ENCODE measurements around the gene CLIC1. TPM values are rescaled to one million over a fixed set of nuclear protein-coding genes. Genes with fewer than 3 reads are reported as not detected.

The CLIC1 gene
- total RNA-seq, 2 experiments from 2014 or later: 425 to 456 TPM

DNA sequence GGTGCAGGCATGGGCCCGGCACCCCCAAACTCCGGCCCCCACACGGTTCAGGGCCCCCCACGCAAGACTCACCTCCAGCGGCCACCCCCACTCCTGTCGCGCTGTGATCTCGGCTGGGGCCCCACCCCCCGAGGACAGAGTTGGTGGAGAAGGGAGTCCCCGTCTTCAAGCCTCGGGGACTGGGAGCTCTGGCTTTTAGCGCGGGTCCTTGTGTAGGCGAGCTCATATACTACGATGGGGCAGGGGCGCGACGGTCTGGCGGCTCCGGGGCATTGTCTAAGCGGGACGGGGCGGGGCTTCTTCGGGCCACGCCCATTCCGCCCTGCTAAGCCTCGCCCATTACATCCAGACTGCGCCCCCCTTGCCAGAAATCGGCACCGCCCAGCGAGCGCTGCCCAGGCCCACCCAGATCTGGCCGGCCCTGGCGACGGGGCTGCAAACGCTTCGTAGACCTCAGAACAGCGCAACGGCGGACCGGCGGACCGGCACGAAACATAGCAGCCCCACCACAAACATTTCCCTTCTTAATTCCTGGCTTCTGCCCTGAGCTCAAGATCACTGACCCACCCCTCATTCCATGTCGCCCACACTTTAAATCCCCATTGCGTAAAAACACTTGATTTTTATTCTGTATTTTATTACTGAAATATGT lies 6.2 kb downstream of the CLIC1 start:
- Mint-ChIP-seq H3K9me3 (no peaks in the 10 kb centered on the region), H3K4me1 (peaks cover 59% of the 10 kb centered on the region), H3K4me3 (peak overlapping the region; percentile 98), H3K36me3 (peaks cover 47% of the 10 kb centered on the region), H3K27ac (peak overlapping the region; percentile 88), H3K27me3 (no peaks in the 10 kb centered on the region)
- ATAC-seq (ENCODE audit: low read depth) (peak; percentile 38), DNase-seq (peak; percentile 85)
- POLR2A ChIA-PET: interaction anchor here (0.6 to 9.4 kb wide), 24 partner anchors 7 to 378 kb away, joined by 3 to 137 read pairs (median 4); partner anchors contain the start of genes ABHD16A, CLIC1, GPANK1 and HSPA1A

DNA sequence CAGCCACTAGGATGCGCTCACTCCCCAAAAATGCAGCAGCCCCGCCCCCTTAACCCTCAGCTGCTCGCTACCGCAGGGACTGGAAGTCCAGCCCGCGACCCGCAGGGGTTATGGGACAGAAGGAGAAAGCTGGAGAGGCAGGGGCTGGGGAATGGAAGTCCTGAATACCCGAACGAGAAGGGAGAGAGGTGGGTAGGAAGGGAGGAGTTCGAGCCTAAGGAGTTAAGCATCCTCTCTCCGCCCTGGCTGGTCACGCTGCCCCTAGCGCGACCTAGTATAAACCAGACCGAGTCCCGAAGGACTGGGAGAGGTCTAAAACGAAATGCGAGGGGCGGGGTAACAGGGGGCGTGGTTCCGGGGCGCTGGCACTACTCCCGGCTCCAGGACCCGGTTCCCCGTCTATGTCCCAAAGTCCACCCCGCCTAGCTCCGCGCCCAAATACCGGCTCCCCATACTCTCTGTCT lies 6.8 kb downstream of the CLIC1 start:
- Mint-ChIP-seq H3K27me3 (no peaks in the 10 kb centered on the region), H3K9me3 (no peaks in the 10 kb centered on the region), H3K27ac (peak overlapping the region; percentile 88), H3K4me1 (peaks cover 59% of the 10 kb centered on the region), H3K4me3 (peak overlapping the region; percentile 98), H3K36me3 (peaks cover 43% of the 10 kb centered on the region)
- peak; percentile 84 for DNase-seq
- ATAC-seq (ENCODE audit: low read depth): peak; percentile 57
- POLR2A ChIA-PET: interaction anchor here (0.6 to 9.4 kb wide), 20 partner anchors 8 to 109 kb away, joined by 3 to 137 read pairs (median 4); partner anchors contain the start of genes ABHD16A, CLIC1, GPANK1 and HSPA1A

DNA sequence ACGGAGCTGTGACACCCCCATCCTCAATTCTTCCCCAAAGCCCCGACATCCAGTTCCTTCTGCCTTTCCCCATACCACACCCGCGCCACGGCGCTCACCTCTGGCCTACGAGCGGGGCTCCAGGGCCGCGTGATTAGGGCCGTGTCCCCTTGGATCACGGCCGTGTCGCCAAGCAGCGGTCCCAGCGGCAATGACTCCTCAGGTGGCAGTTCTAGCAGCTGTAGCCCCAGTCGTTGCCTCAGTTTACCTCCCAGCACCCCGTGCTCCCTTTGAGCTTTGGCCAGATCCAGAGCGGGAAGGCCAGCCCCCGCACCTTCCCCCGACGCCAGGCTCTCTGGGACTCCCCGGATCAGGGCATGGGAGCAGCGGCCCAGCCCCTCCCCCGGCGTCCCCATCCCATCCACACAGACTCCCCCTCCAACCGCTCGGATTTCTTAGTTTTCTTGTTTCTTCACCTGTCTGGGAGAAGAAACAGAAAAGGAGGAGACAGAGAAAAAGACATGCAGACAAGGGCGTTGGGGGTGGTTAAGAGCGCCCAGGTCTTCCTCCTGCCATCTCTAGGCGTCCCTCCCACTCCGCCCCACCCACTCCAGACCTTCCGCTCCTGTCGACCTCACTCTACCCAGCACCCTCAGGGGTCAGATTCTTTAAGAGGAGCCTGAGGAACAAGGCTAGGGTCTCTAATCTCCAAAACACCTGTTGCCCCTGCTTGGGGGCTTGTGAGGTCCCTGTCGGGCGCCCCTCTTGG lies 7.4 kb downstream of the CLIC1 start, which contains the start of gene DDAH2:
Gene DDAH2 (minus strand): TSS at position 533 of the 748 bp plus-strand sequence. CDS start 138 bp downstream, at position 395.
- Mint-ChIP-seq H3K4me3 (peak within 1 kb of the TSS; percentile 98), H3K27me3 (no peaks in the 10 kb centered on the region), H3K9me3 (no peaks in the 10 kb centered on the region), H3K27ac (peak within 1 kb of the TSS; percentile 88), H3K36me3 (peaks cover 43% of the 10 kb centered on the region), H3K4me1 (peaks cover 59% of the 10 kb centered on the region)
- no peak for DNase-seq
- peak; percentile 34 for ATAC-seq (ENCODE audit: low read depth)
- POLR2A ChIA-PET: interaction anchor here (0.6 to 9.4 kb wide), 15 partner anchors 8 to 109 kb away, joined by 3 to 137 read pairs (median 5); partner anchors contain the start of genes ABHD16A, CLIC1, GPANK1 and LSM2

DNA sequence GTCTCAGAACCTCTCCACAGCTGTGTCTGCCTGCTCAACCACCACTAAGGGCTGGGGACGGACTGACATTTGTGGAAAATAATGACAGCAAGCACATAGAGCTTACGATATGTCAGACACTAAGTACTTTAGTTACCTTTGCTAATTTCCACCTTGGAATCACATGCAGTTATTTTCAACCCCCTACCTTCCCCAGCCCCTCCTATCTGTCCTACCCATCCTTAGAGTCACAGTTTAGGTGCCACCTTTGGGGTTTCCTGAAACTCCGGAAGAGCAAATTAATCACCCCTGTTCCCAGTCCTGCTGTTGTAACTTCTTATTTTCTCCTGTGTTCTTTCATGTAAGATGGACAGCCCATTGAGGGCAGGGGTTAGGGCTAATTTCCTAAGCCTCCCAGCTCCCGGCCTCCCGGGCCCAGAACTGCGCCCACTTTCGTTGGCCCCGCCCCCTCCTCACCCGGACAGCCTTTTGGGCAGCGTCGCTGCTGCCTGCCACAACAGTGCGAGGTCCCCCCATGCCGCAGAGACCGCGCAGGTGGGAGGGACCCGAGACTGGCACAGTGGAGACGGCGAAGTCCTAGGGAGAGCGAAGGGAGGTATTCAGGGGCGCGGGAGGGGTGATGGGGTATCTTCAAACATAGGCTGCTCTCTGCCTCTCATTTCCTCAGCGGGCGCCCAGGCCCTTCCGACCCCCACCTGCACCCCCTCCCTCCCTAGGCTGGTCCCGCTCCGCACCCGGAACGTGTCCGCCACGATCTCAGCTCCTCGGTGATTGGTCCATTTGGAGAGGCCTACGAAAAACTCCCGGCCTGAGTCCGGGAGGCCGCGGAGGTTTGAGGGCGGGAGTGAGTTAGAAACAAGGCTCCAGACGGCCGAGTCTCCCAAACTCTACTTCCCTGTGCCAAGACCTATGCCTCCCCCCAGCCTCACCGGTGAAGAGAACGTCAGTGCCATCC lies 8.3 kb downstream of the CLIC1 start:
- Mint-ChIP-seq H3K9me3 (no peaks in the 10 kb centered on the region), H3K36me3 (peaks cover 34% of the 10 kb centered on the region), H3K27ac (peak overlapping the region; percentile 76), H3K27me3 (no peaks in the 10 kb centered on the region), H3K4me1 (peaks cover 54% of the 10 kb centered on the region), H3K4me3 (peak overlapping the region; percentile 98)
- DNase-seq: no peak
- no peak for ATAC-seq (ENCODE audit: low read depth)
- POLR2A ChIA-PET: interaction anchor here (0.6 to 9.4 kb wide), 7 partner anchors 9 to 102 kb away, joined by 3 to 137 read pairs (median 5); partner anchors contain the start of genes ABHD16A, BAG6, CLIC1 and HSPA1B

DNA sequence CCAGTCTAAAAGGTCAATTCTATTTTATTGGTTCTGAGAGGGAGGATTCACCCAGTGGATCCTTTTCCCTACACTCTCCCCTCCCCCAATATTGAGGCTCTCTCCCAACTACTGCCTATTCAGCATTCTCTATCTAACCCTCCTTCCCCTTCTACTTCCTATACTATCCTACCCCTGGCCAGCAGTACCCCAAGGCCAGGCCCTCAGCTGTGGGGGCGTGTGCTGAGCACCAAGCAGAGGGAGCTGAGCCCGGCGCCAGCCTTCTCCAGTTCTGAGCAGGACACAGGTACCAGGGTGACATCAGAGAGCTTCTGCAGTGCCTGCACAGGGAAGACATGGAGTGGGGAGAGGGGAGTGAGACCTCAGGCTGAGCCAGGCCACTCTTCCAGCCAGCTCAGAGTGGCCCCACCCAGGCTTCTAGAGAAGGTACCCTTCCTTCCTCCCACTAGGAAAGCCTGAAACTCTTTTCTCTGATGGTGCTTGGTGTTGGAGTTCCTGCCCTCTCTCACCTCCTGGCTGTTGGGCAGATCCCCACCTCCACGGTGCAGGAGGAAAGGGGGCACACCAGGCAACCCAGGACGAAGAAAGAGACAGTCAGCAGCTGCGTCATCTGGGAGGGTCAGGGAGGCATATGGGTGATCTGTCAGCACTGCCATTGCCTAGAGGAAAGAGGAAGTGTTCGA lies 9.2 kb downstream of the CLIC1 start:
- no peak for DNase-seq
- Mint-ChIP-seq H3K9me3 (no peaks in the 10 kb centered on the region), H3K27ac (peak overlapping the region; percentile 76), H3K4me3 (peak overlapping the region; percentile 57), H3K36me3 (peaks cover 32% of the 10 kb centered on the region), H3K27me3 (no peaks in the 10 kb centered on the region), H3K4me1 (peaks cover 53% of the 10 kb centered on the region)
- peak; percentile 31 for ATAC-seq (ENCODE audit: low read depth)
- POLR2A ChIA-PET: interaction anchor here (1.2 to 9.4 kb wide), 7 partner anchors 10 to 100 kb away, joined by 3 to 137 read pairs (median 4); partner anchors contain the start of genes ABHD16A, BAG6, CLIC1 and GPANK1

DNA sequence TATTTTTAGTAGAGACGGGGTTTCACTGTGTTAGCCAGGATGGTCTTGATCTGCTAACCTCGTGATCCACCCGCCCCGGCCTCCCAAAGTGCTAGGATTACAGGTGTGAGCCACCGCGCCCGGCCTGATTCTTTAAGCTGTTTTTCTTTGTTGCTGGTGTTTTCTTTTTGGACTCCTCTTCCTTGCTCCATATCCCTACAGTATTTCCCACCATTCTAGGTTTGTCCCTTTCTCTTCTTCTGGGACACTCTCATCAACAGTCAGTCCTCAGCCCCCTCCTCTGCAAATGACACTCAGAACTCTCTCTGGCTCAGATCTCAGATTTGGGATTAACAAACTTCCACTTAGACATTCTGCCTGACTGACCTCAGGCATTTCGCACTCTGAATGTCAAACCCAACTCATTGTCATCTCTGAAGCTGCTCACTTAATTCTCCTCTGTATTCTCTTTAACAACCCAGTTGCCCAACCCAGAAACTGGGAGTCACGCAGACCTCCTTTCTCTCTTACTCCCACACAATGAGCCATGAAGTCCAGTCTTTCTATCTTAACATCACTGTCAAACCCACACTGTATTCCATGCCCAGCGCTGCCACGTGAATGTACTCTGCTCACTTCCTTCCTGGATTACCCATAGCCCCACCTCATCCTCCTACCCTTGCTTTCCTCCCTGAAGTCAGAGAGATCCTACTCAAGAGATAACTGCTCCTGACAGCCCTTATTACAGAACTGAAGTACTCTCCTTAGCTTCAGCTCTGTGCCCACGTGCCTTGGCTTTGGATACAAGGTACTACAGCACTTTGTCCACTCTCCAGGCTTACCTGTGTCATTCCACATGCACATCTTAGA lies 10.6 kb downstream of the CLIC1 start:
- ATAC-seq (ENCODE audit: low read depth) (no peak), DNase-seq (no peak)
- peaks cover 24% of the 10 kb centered on the region for H3K36me3 Mint-ChIP-seq
- H3K4me1 Mint-ChIP-seq: peaks cover 47% of the 10 kb centered on the region
- no peak overlapping the region for H3K4me3 Mint-ChIP-seq
- peak overlapping the region; percentile 5 for H3K27ac Mint-ChIP-seq
- POLR2A ChIA-PET: interaction anchor here (0.7 to 9.4 kb wide), 5 partner anchors 12 to 66 kb away, joined by 3 to 137 read pairs (median 3); partner anchors contain the start of genes ABHD16A, CLIC1, GPANK1 and MSH5
- H3K27me3 Mint-ChIP-seq: no peaks in the 10 kb centered on the region
- H3K9me3 Mint-ChIP-seq: no peaks in the 10 kb centered on the region

DNA sequence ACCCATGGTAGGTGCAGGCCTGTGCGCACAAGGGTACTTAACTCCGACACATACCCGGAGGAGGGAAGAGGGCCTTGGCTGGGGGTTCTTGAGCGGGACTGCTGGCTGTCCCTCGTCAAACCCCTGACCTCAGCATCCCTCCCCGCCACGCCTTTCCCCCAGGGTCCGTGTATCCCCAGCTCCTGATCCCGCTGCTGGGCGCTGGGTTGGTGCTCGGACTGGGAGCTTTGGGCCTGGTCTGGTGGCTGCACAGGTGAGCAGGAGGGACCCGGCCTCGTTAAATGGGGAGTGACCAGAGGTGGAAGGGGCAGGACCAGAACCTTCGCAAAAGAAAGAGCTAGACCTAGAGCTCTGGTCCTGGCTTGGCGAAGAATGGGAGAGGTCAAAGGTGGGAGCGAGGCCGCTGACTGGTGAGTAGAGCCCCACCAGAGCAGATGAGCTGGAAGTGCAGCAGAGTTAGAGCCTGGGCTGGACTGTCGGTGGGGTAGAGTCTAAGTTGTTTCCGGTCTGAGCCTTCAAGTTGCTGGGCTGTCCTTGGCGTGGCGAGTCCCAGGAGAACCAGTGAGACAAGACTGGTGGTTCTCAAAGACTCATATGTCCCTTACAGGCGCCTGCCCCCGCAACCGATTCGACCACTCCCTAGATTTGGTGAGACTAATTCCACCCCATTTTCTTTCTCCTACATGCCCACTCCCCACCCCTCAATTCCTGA lies 12.2 kb downstream of the CLIC1 start:
- no peak for DNase-seq
- peak overlapping the region; percentile 85 for H3K27ac Mint-ChIP-seq
- H3K4me3 Mint-ChIP-seq: peak overlapping the region; percentile 69
- peaks cover 3% of the 10 kb centered on the region for H3K27me3 Mint-ChIP-seq
- POLR2A ChIA-PET: interaction anchor here (1.0 to 9.4 kb wide), 7 partner anchors 10 to 103 kb away, joined by 3 to 137 read pairs (median 4); partner anchors contain the start of genes ABHD16A, CLIC1, GPANK1 and HSPA1B
- no peaks in the 10 kb centered on the region for H3K9me3 Mint-ChIP-seq
- ATAC-seq (ENCODE audit: low read depth): no peak
- H3K4me1 Mint-ChIP-seq: peaks cover 39% of the 10 kb centered on the region
- H3K36me3 Mint-ChIP-seq: peaks cover 16% of the 10 kb centered on the region

DNA sequence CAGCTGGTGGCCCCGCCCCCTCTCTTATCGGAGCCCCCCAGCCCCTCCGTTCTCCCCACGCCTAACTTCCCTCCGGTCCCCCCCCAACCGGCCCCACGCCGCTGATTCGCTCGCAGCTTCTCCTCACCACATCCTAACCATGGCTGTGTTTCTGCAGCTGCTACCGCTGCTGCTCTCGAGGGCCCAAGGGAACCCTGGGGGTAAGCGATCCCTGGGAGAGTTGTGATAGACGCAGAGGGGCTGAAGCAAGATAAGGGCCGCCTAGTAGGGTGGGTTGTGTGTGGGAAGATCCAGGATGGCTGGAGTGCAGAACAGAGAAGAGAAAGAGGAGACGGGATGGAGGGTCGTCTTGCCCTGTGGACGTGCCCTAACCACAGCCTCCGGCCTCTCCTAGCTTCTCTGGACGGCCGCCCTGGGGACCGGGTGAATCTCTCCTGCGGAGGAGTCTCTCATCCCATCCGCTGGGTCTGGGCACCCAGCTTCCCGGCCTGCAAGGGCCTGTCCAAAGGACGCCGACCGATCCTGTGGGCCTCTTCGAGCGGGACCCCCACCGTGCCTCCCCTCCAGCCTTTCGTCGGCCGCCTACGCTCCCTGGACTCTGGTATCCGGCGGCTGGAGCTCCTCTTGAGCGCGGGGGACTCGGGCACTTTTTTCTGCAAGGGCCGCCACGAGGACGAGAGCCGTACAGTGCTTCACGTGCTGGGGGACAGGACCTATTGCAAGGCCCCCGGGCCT lies 12.9 kb downstream of the CLIC1 start, which contains the start of gene MPIG6B:
Gene MPIG6B (plus strand): TSS at position 129 of the 735 bp plus-strand sequence. CDS start 11 bp downstream, at position 140.
- DNase-seq (peak; percentile 51), ATAC-seq (ENCODE audit: low read depth) (peak; percentile 55)
- peaks cover 3% of the 10 kb centered on the region for H3K27me3 Mint-ChIP-seq

DNA sequence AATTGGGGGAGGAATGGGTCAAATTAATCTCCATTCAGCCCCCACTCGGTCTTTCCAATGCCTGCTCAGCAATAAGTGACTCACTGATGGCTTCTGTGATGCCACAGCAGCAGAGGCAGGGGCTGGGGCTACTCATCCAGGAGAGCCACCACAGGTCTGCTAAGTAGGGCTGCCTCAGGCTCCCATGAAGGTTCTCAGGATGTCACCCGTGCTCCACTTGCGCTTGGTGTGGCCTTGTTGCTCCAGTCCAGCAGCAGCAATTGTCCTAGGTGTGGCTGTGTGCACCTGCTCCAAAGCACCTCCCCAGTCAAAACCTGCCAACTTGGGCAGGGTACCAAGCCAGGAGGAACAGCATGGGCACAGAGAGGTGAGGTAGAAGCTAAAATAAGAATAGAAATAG lies 14.2 kb downstream of the CLIC1 start:
- H3K27me3 Mint-ChIP-seq: peaks cover 6% of the 10 kb centered on the region
- POLR2A ChIA-PET: interaction anchor here (0.7 to 2.6 kb wide), 5 partner anchors 8 to 498 kb away, joined by 3 to 8 read pairs (median 7); partner anchors contain the start of gene MSH5
- peaks cover 27% of the 10 kb centered on the region for H3K4me1 Mint-ChIP-seq
- ATAC-seq (ENCODE audit: low read depth): no peak
- H3K27ac Mint-ChIP-seq: peak overlapping the region; percentile 42
- DNase-seq: no peak
- H3K9me3 Mint-ChIP-seq: no peaks in the 10 kb centered on the region
- no peak overlapping the region for H3K4me3 Mint-ChIP-seq
- peaks cover 16% of the 10 kb centered on the region for H3K36me3 Mint-ChIP-seq

More for the DNA sequence above, 12.9 kb downstream of the CLIC1 start, which contains the start of gene MPIG6B:
- Mint-ChIP-seq H3K4me1 (peaks cover 35% of the 10 kb centered on the region), H3K9me3 (no peaks in the 10 kb centered on the region), H3K4me3 (peak within 1 kb of the TSS; percentile 69), H3K36me3 (peaks cover 16% of the 10 kb centered on the region), H3K27ac (peak within 1 kb of the TSS; percentile 85)
- POLR2A ChIA-PET: interaction anchor here (0.9 to 9.4 kb wide), 9 partner anchors 9 to 104 kb away, joined by 3 to 137 read pairs (median 4); partner anchors contain the start of genes ABHD16A, CLIC1, GPANK1 and HSPA1B
